Heart right ventricle (tissue), 16 donors: ENCODE data around the gene FRMD5. TPM values are rescaled to one million over a fixed set of nuclear protein-coding genes. Genes with fewer than 3 reads are reported as not detected.

ENCODE experiments used
- ATAC-seq, 8 donors: fragments of 200-7000 bp; cut with Tn5 transposase; one replicate each; pipeline ENCODE4 v1.9.1; 2020; ENCODE audit warnings: mild to moderate bottlenecking in 8 of 8, moderate library complexity in 8 of 8, moderate number of reproducible peaks in 1 of 8
- DNase-seq, 2 donors: peaks; one replicate each; pipeline ENCODE4 v3.0.0-alpha.2; 2020
- H3K27ac ChIP-seq, 10 donors: fragments of 200-600 bp; sonication (generic) in 2 of 10; one replicate each; pipeline versions ENCODE4 v1.5.0 to v1.8.0; 2020 to 2022; ENCODE audit warnings: mild to moderate bottlenecking in 3 of 10
- H3K27me3 ChIP-seq, 7 donors: fragments of 200-600 bp; one replicate each; pipeline ENCODE4 v1.8.0; 2021 to 2022; ENCODE audit warnings: mild to moderate bottlenecking in 2 of 7
- H3K36me3 ChIP-seq, 9 donors: fragments of 200-600 bp; sonication (generic) in 1 of 9; one replicate each; pipeline versions ENCODE4 v1.5.0 to v1.8.0; 2020 to 2022; ENCODE audit warnings: mild to moderate bottlenecking in 2 of 9
- H3K4me1 ChIP-seq, 9 donors: fragments of 200-600 bp; sonication (generic) in 1 of 9; one replicate each; pipeline versions ENCODE4 v1.5.0 to v1.8.0; 2020 to 2022; ENCODE audit warnings: mild to moderate bottlenecking in 4 of 9
- H3K4me3 ChIP-seq, 10 donors: fragments of 200-600 bp; sonication (generic) in 2 of 10; one replicate each; pipeline versions ENCODE4 v1.5.0 to v1.8.0; 2020 to 2022; ENCODE audit warnings: mild to moderate bottlenecking in 7 of 10, moderate library complexity in 2 of 10
- H3K9me3 ChIP-seq, 11 donors: fragments of 200-600 bp in 10 of 11; sonication (generic) in 2 of 11; one replicate each; pipeline versions ENCODE4 v1.5.0 to v1.8.0; 2013 to 2022; ENCODE audit warnings: mild to moderate bottlenecking in 2 of 11, control low read depth in 1 of 11, moderate library complexity in 1 of 11
- WGBS, 2 donors: extraction: QIAGEN DNeasy Blood & Tissue Kit; methylation state at CpG; one replicate each; pipeline ENCODE4 v1.1.7; 2013; ENCODE audit warnings: inconsistent platforms in 1 of 2; 5-methylcytosine and 5-hydroxymethylcytosine counted together
- intact Hi-C, 10 donors: fragments of 100-400 bp; cut with DNase I; formaldehyde crosslinking; loops; one replicate each; pipeline versions ENCODE4 v1.11.1 to v1.14.2; 2022
- polyA plus RNA-seq, 2 donors: library from polyadenylated mRNA; stranded (reverse); fragments of 200-250 nt; gene quantifications; one replicate each; pipeline ENCODE4 v1.2.3, GENCODE V29; 2013
- total RNA-seq, 10 donors: library from RNA; stranded (reverse); fragmentation: NEBNext Ultra II Directional in 3 of 10; extraction: Animal tissue kit (Norgen Biotek cat#: 25700) in 3 of 10; gene quantifications; one replicate each; pipeline versions ENCODE4 v1.2.1 to v1.2.4, GENCODE V29; 2021 to 2023
- TF ChIP-seq, protein P1 (sequence below), 9 donors: fragments of 200-600 bp; sonication (generic) in 2 of 9; IDR thresholded peaks; one replicate each; pipeline versions ENCODE4 v1.5.0 to v1.8.0; 2021 to 2022; ENCODE audit warnings: antibody characterized with exemption in 9 of 9, mild to moderate bottlenecking in 5 of 9, moderate library complexity in 1 of 9
- donor health status: Arrhythmogenic right ventricular cardiomyopathy.
- donor health status: ischemic (EF 13 %, LVEDD 7.1; RV severe dilation, severe dysfunction).
- donor health status: healthy with polysubstance abuse.
- donor health status: DM: no; HTN: yes; CAD: no.
- donor health status: DM: no; HTN: no; CAD: no.
- donor health status: ischemic (EF 25% LVEDD 6.9; RV normal size, moderate dysfunction).
- donor health status: ischemic (EF 25% LVEDD 5.7; RV mildly dilated, moderate dysfunction).
- donor health status: healthy.
- donor health status: DM: yes; HTN: yes; CAD: no.
- donor health status: Ischemic cardiomyopathy.
- donor health status: ischemic (EF 35%, LVEDD 5.7; RV mildly dilated, moderate dysfunction).
- donor health status: nonischemic (EF 11% LVEDD 7.7; RV severe dilation, severe dysfunction).
- donor health status: DM: yes; HTN: yes; CAD: no.
- donor health status: PGD.
- donor health status: ischemic (EF 29% LVEDD 5.4; RV normal size, mild dysfunction).
- donor health status: nonischemic (EF 23%, LVEDD 6.1; RV moderate dilation, normal function).

The FRMD5 gene
- total and polyA plus RNA-seq, 12 donors = 7.2 to 86.3 (median 55.3) TPM

GRCh38 chr15:43913026-43913780 lies 281.9 kb downstream of the FRMD5 start:
- DNase-seq (peak in 1 of 2 donors; percentile 65), ATAC-seq (peak; percentile 45 to 96 (median 90))
- no peaks in the 10 kb centered on the region for H3K27me3 ChIP-seq
- intact Hi-C loops = loop anchor here in 1 of 10 donors (10.0 kb wide), 1 partner anchor 122 kb away; no protein-coding TSS in a partner anchor
- H3K4me1 ChIP-seq = peaks cover 4 to 56% (median 20%) of the 10 kb centered on the region in 9 donors
- no peaks in the 10 kb centered on the region for H3K36me3 ChIP-seq
- no peaks in the 10 kb centered on the region for H3K9me3 ChIP-seq
- TF ChIP-seq, protein P1, sequence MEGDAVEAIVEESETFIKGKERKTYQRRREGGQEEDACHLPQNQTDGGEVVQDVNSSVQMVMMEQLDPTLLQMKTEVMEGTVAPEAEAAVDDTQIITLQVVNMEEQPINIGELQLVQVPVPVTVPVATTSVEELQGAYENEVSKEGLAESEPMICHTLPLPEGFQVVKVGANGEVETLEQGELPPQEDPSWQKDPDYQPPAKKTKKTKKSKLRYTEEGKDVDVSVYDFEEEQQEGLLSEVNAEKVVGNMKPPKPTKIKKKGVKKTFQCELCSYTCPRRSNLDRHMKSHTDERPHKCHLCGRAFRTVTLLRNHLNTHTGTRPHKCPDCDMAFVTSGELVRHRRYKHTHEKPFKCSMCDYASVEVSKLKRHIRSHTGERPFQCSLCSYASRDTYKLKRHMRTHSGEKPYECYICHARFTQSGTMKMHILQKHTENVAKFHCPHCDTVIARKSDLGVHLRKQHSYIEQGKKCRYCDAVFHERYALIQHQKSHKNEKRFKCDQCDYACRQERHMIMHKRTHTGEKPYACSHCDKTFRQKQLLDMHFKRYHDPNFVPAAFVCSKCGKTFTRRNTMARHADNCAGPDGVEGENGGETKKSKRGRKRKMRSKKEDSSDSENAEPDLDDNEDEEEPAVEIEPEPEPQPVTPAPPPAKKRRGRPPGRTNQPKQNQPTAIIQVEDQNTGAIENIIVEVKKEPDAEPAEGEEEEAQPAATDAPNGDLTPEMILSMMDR (IDR thresholded peaks at IDR 0.05) = no peak
- no peak overlapping the region for H3K4me3 ChIP-seq
- H3K27ac ChIP-seq = peak overlapping the region in 7 of 10 donors; percentile 26 to 85 (median 63)
- WGBS, 2 donors = 10 to 11% methylated on average over 1 of the region's 1 CpG

DNA sequence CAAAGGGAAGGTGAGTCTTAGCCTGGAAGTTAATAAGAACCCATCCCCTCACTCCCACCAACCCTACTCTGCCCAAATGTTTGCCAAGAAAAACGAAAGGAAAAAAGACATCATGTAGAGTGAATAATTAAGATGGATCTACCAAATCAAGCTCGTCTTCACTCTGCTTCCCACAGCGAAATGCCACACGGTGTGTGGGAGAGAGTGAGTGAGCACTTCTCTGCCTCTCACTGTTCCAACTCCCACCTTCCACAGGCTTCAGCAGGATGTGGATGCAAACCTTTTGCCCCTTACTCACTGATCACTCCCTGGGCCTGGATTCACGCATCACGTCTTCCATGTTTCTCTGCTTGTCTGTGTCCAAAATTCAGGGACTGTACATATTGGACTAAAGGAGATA lies 282.9 kb downstream of the FRMD5 start:
- Histone ChIP-seq H3K9me3 (no peaks in the 10 kb centered on the region), H3K4me1 (peaks cover 4 to 56% (median 20%) of the 10 kb centered on the region in 9 donors), H3K36me3 (no peaks in the 10 kb centered on the region), H3K27me3 (no peaks in the 10 kb centered on the region), H3K4me3 (no peak overlapping the region), H3K27ac (peak overlapping the region in 4 of 10 donors; percentile 51 to 85 (median 77))
- TF ChIP-seq, protein P1 (IDR thresholded peaks at IDR 0.05) = no peak
- 87 to 89% methylated on average over 6 of the region's 6 CpGs for WGBS, 2 donors
- DNase-seq = no peak
- intact Hi-C loops = loop anchor here in 1 of 10 donors (10.0 kb wide), 1 partner anchor 123 kb away; no protein-coding TSS in a partner anchor
- ATAC-seq = no peak

GRCh38 chr15:43911235-43911781 lies 283.8 kb downstream of the FRMD5 start:
- H3K27ac ChIP-seq = peak overlapping the region in 6 of 10 donors; percentile 27 to 85 (median 62)
- DNase-seq = peak in 1 of 2 donors; percentile 63

GRCh38 chr15:43908516-43909050 lies 286.5 kb downstream of the FRMD5 start:
- ATAC-seq = no peak
- Histone ChIP-seq H3K36me3 (no peaks in the 10 kb centered on the region), H3K27ac (no peak overlapping the region), H3K9me3 (no peaks in the 10 kb centered on the region), H3K4me3 (no peak overlapping the region), H3K27me3 (peaks cover 0 to 4% (median 0%) of the 10 kb centered on the region in 7 donors), H3K4me1 (peaks cover under 1 to 33% (median 11%) of the 10 kb centered on the region in 9 donors)
- intact Hi-C loops = loop anchor here in 7 of 10 donors (5.0 to 10.0 kb wide), 5 partner anchors 126 to 316 kb away; no protein-coding TSS in a partner anchor
- no peak for DNase-seq
- TF ChIP-seq, protein P1 (IDR thresholded peaks at IDR 0.05) = no peak
- 60 to 85% methylated on average over 4 of the region's 4 CpGs for WGBS, 2 donors

More at GRCh38 chr15:43911235-43911781, 283.8 kb downstream of the FRMD5 start:
- WGBS, 2 donors = 46 to 49% methylated on average over 4 of the region's 4 CpGs
- peak in 6 of 8 donors; percentile 17 to 69 (median 52) for ATAC-seq
- no peaks in the 10 kb centered on the region for H3K27me3 ChIP-seq
- no peak overlapping the region for H3K4me3 ChIP-seq
- TF ChIP-seq, protein P1 (IDR thresholded peaks at IDR 0.05) = no peak
- intact Hi-C loops = loop anchor here in 2 of 10 donors (1.0 to 10.0 kb wide), 2 partner anchors 38 to 123 kb away; no protein-coding TSS in a partner anchor
- H3K9me3 ChIP-seq = no peaks in the 10 kb centered on the region
- peaks cover 4 to 56% (median 18%) of the 10 kb centered on the region in 9 donors for H3K4me1 ChIP-seq
- no peaks in the 10 kb centered on the region for H3K36me3 ChIP-seq
